G401.6 (cell line): ENCODE data around the gene PPFIBP1.

ENCODE experiments used
- FAIRE-seq: peaks from 2 replicates; lab custom pipeline; 2012; peaks lifted over from hg19 to GRCh38; lab: Jason Lieb, UNC

Gene PPFIBP1

GRCh38 chr12:27672643-27673042 is 148.6 kb downstream of the PPFIBP1 start:
- no peak for FAIRE-seq

- FAIRE-seq = no peak
These were observed 149.2 kb downstream of the PPFIBP1 start for GRCh38 chr12:27673101-27673718.

- FAIRE-seq = no peak
These were observed 151.0 kb downstream of the PPFIBP1 start for GRCh38 chr12:27674989-27675388.

- FAIRE-seq = no peak
These were observed 156.6 kb downstream of the PPFIBP1 start for GRCh38 chr12:27680619-27681018.

- no peak for FAIRE-seq
These were observed 158.5 kb downstream of the PPFIBP1 start for GRCh38 chr12:27682534-27682933.

- FAIRE-seq = no peak
These were observed 161.3 kb downstream of the PPFIBP1 start for GRCh38 chr12:27685274-27685673.

GRCh38 chr12:27686147-27686546 is 162.1 kb downstream of the PPFIBP1 start:
- FAIRE-seq = no peak

DNA sequence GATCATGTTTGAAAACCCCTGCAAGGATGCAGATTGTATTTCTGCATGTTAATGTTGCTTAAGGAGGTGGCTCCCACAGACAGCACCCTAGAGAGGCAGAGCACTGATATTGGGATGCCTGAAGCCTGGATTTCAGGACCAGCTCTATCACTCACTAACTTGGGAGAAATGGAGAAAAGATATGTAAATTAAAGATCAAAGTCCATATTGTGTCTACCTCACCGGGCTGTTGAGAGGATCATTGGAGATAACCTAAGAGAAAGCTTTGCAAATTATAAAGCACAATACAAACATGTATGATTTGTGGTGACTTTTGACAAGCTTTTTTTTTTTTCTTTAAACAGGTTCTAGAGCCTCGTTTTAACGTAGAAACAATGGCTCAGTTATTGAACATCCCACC is 164.7 kb downstream of the PPFIBP1 start:
- FAIRE-seq = no peak

DNA sequence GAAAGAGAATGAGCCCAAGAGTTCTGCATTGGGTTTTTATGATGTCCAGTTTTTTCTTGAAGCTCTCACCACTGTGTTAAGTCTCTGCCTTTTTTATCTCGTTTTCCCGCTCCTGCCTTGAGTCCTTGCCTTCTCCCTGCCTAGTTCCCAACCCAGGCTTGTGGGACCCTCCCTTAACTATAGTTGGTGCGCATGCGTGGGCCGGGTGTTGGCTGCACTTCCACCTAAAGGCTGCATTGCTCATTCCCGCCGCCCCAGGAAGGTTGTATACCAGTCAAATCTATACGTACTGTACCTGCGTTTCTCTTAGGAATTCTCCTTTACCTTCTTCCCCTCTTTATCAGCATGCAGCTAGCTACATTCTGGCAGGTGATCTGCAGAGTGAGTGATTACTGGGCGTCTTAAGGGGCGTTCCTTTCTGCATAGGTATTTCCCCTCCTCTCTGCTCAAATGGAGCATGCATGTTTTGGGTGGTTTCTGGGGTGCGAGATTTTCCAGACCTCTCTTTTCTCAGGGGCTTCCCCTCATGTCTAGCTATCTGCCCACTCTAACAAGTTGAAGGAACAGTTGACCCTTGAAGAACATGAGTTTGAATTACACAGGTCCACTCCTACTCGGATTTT is 165.7 kb downstream of the PPFIBP1 start:
- FAIRE-seq = no peak

- FAIRE-seq = no peak
These were observed 169.4 kb downstream of the PPFIBP1 start for GRCh38 chr12:27693403-27693802.

GRCh38 chr12:27695556-27696292 is 171.7 kb downstream of the PPFIBP1 start:
- FAIRE-seq = no peak

DNA sequence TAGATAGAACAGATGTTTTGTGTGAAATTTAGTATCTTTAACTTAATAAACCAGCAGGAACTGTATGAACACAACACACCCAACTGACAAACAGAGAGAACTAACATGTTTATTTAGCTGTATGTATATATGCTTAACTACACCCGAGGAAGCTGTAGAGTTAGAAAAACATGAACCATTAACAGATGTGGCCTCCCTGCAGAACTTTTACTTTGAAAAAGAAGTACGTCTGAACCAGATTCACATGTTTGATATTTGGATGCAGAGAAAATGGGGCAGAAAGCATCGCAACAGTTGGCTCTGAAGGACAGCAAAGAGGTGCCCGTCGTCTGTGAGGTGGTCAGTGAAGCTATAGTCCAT is 172.3 kb downstream of the PPFIBP1 start, which contains the start of gene REP15:
TSS of gene REP15 (plus strand) at position 155 of the 360 bp plus-strand sequence. CDS start at position 271, 116 bp downstream.
- no peak for FAIRE-seq

- no peak for FAIRE-seq
These were observed 173.0 kb downstream of the PPFIBP1 start for GRCh38 chr12:27696864-27697564.

- peak; percentile 93 for FAIRE-seq
These were observed 179.9 kb downstream of the PPFIBP1 start for GRCh38 chr12:27703720-27704452.

DNA sequence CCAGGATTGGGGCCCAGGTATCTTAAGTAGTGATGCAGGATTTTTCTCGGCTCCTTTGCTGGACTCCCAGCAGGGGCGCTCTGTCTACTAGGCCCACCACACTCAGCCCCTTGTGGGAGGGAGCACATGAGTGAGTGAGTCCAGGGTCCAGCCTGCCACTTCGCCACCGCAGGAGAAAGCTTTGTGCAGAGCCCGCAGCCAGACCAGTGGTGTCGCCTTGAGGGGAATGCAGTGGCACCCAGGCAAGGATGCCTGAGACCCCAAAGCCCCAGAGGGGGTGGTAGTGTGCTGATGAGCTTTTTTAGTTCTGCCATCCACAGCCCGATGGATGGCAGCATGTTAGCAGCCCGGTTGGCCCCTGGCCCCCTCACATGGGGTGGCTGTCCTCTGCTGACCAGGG is 181.3 kb downstream of the PPFIBP1 start:
- no peak for FAIRE-seq

DNA sequence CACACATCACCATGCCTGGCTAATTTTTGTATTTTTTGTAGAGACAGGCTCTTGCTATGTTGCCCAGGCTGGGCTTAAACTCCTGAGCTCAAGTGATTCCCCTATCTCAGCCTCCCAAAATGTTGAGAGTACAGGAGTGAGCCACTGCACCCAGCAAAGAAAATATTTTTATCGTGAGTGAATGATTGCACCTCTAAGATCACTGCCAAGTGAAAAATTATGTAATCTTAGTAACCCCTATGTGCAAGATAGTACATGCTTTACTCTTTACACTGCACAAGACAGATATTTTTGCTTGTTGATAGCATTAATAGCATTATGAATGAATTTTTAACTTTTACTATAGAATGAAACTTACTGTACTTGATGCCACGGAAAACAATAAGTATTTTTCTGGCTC is 183.2 kb downstream of the PPFIBP1 start:
- no peak for FAIRE-seq

GRCh38 chr12:27709212-27709931 is 185.4 kb downstream of the PPFIBP1 start:
- no peak for FAIRE-seq

- no peak for FAIRE-seq
These were observed 186.1 kb downstream of the PPFIBP1 start for GRCh38 chr12:27709932-27710591.

GRCh38 chr12:27710592-27711316 is 186.7 kb downstream of the PPFIBP1 start, which contains the start of gene MRPS35:
TSS of gene MRPS35 (plus strand) at chr12:27710832. CDS start at chr12:27710844, 12 bp downstream.
- FAIRE-seq = peak; percentile 80

DNA sequence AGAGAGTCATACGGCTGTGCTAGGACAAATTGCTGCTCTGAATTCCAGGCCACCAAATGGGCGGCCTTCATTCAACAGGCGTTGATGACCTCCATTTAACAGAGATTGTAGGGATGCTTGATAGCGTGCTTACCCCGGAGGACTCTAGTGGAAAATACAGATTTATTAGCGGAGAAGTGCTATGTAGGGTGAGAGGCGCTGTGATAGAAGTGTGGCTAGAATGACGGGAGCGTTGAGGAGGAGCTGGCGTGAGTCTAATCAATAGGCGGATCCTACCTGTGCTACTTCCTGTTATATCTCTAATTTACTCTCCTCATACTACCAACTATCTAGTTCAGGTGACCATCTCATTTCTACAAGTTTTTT is 187.3 kb downstream of the PPFIBP1 start:
- FAIRE-seq = no peak
